Lower leg skin (tissue), 3 donors: ENCODE measurements around the gene UTP3.

Experiments
- CTCF ChIP-seq, 3 donors: fragments of 450-650 bp; IDR thresholded peaks; one replicate each; pipeline ENCODE4 v1.5.1; 2016; ENCODE audit warnings: antibody characterized with exemption in 3 of 3, mild to moderate bottlenecking in 3 of 3, moderate library complexity in 2 of 3
- POLR2A ChIP-seq, 2 donors: fragments of 450-650 bp; IDR thresholded peaks; one replicate each; pipeline ENCODE4 v1.6.1; 2016 to 2017; ENCODE audit warnings: antibody characterized with exemption in 2 of 2, mild to moderate bottlenecking in 1 of 2, moderate library complexity in 1 of 2

- TF ChIP-seq CTCF (IDR thresholded peaks at IDR 0.05): no peak
- TF ChIP-seq POLR2A (IDR thresholded peaks at IDR 0.05): no peak
These were observed 39.8 kb downstream of the UTP3 start for GRCh38 chr4:70728091-70728490.
